Left lung (tissue), 10 donors: ENCODE results near the gene GLYR1. TPM values are rescaled to one million over a fixed set of nuclear protein-coding genes. Genes with fewer than 3 reads are reported as not detected.

Source experiments
- ATAC-seq: fragments of 200-7000 bp; cut with Tn5 transposase; one replicate; pipeline ENCODE4 v1.9.1; 2020; ENCODE audit warnings: moderate library complexity
- DNase-seq, 4 donors: peaks; one replicate each; pipeline ENCODE4 v3.0.0-alpha.2; 2013 to 2020
- H3K27ac ChIP-seq, 2 donors: fragments of 200-600 bp; sonication (generic) in 1 of 2; one replicate each; pipeline versions ENCODE4 v1.5.0 to v1.8.0; 2020 to 2021
- H3K27me3 ChIP-seq, 2 donors: fragments of 200-600 bp; sonication (generic) in 1 of 2; one replicate each; pipeline versions ENCODE4 v1.5.0 to v1.8.0; 2020 to 2021
- H3K36me3 ChIP-seq, 2 donors: fragments of 200-600 bp; sonication (generic) in 1 of 2; one replicate each; pipeline versions ENCODE4 v1.5.0 to v1.8.0; 2020 to 2021
- H3K4me1 ChIP-seq, 2 donors: fragments of 200-600 bp; one replicate each; pipeline ENCODE4 v1.8.0; 2021
- H3K4me3 ChIP-seq, 2 donors: fragments of 200-600 bp; sonication (generic) in 1 of 2; one replicate each; pipeline versions ENCODE4 v1.5.0 to v1.8.0; 2020 to 2021; ENCODE audit warnings: mild to moderate bottlenecking in 1 of 2
- H3K9me3 ChIP-seq, 2 donors: fragments of 200-600 bp; sonication (generic) in 1 of 2; one replicate each; pipeline versions ENCODE4 v1.5.0 to v1.8.0; 2020 to 2021
- intact Hi-C, 2 donors: fragments of 100-400 bp; cut with DNase I; formaldehyde crosslinking; loops; one replicate each; pipeline versions ENCODE4 v1.11.2 to v1.14.2; 2022
- polyA plus RNA-seq, 6 donors: library from polyadenylated mRNA; unstranded; fragments of 120-200 nt; gene quantifications; one replicate each; pipeline ENCODE4 v1.2.1, GENCODE V29; 2013; ENCODE audit not compliant: insufficient read length in 6 of 6
- total RNA-seq, 2 donors: library from RNA; stranded (reverse); fragmentation: NEBNext Ultra II Directional; extraction: Animal tissue kit (Norgen Biotek cat#: 25700); gene quantifications; one replicate each; pipeline ENCODE4 v1.2.1, GENCODE V29; 2021
- TF ChIP-seq, protein P1 (sequence below), 2 donors: fragments of 200-600 bp; sonication (generic) in 1 of 2; IDR thresholded peaks; one replicate each; pipeline versions ENCODE4 v1.5.0 to v1.8.0; 2021; ENCODE audit warnings: antibody characterized with exemption in 2 of 2
- donor health status: DM: no; HTN: yes; CAD: no.
- donor health status: DM: no; HTN: no; CAD: no.

Gene GLYR1
- total and polyA plus RNA-seq, 8 donors: 65.2 to 128 (median 113) TPM

- intact Hi-C loops: no loop called here
- TF ChIP-seq, protein P1, sequence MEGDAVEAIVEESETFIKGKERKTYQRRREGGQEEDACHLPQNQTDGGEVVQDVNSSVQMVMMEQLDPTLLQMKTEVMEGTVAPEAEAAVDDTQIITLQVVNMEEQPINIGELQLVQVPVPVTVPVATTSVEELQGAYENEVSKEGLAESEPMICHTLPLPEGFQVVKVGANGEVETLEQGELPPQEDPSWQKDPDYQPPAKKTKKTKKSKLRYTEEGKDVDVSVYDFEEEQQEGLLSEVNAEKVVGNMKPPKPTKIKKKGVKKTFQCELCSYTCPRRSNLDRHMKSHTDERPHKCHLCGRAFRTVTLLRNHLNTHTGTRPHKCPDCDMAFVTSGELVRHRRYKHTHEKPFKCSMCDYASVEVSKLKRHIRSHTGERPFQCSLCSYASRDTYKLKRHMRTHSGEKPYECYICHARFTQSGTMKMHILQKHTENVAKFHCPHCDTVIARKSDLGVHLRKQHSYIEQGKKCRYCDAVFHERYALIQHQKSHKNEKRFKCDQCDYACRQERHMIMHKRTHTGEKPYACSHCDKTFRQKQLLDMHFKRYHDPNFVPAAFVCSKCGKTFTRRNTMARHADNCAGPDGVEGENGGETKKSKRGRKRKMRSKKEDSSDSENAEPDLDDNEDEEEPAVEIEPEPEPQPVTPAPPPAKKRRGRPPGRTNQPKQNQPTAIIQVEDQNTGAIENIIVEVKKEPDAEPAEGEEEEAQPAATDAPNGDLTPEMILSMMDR (IDR thresholded peaks at IDR 0.05): no peak
- Histone ChIP-seq H3K4me3 (no peak overlapping the region), H3K9me3 (no peaks in the 10 kb centered on the region), H3K36me3 (peaks cover 0 to 99% of the 10 kb centered on the region in 2 donors), H3K27me3 (no peaks in the 10 kb centered on the region), H3K4me1 (no peaks in the 10 kb centered on the region), H3K27ac (no peak overlapping the region)
- DNase-seq (no peak), ATAC-seq (no peak)
Measured at GRCh38 chr16:4837733-4838501, 9.2 kb downstream of the GLYR1 start.

DNA sequence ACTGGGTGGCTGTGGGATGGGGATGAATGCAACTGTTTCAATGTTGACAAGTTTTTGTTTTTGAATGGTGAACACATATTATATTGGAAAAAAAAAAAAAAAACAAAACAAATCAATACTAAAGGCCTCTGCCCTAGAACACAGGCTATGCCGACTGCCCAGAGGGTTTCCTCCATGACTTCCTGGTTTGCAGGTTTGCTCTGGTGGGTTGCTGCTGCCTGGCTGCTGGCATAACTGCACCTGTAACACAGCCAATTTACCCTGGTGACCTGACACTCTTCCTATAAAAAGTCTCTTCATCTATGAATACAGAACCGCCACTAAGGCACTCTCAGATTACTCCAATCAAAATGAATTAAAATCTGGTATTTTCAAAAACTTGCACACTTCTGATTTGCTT, 10.4 kb downstream of the GLYR1 start:
- H3K27ac ChIP-seq: no peak overlapping the region
- H3K27me3 ChIP-seq: no peaks in the 10 kb centered on the region
- H3K9me3 ChIP-seq: no peaks in the 10 kb centered on the region
- ATAC-seq (no peak), DNase-seq (no peak)
- intact Hi-C loops: no loop called here
- no peaks in the 10 kb centered on the region for H3K4me1 ChIP-seq
- TF ChIP-seq, protein P1 (IDR thresholded peaks at IDR 0.05): no peak
- H3K4me3 ChIP-seq: no peak overlapping the region
- peaks cover 4 to 99% of the 10 kb centered on the region in 2 donors for H3K36me3 ChIP-seq

DNA sequence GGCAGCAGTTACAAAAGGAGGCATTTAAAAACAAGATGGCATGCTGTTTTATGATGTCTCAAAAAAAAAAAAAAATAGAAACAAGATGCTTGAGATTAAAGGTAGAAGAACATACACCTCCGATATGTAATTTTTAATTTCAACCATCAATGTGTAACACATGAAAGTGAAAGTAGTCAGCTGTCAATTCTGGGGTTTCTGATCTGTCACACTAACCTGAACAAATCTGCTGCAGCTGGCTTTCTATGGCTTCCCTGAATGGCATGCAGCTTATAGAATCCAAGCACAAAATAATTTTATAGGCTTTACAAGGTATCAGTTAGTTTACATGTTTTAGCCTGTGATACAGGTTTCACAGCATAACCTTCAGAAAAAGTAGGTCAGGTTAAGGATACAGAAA, 13.5 kb downstream of the GLYR1 start:
- ATAC-seq: no peak
- TF ChIP-seq, protein P1 (IDR thresholded peaks at IDR 0.05): no peak

GRCh38 chr16:4832698-4833343, 14.3 kb downstream of the GLYR1 start:
- TF ChIP-seq, protein P1 (IDR thresholded peaks at IDR 0.05): no peak
- Histone ChIP-seq H3K4me3 (no peak overlapping the region), H3K36me3 (peaks cover 7 to 99% of the 10 kb centered on the region in 2 donors)

More for the DNA sequence above, 13.5 kb downstream of the GLYR1 start:
- Histone ChIP-seq H3K36me3 (peaks cover 7 to 99% of the 10 kb centered on the region in 2 donors), H3K4me3 (no peak overlapping the region), H3K27ac (no peak overlapping the region), H3K4me1 (no peaks in the 10 kb centered on the region), H3K27me3 (no peaks in the 10 kb centered on the region), H3K9me3 (no peaks in the 10 kb centered on the region)
- intact Hi-C loops: no loop called here
- DNase-seq: no peak

DNA sequence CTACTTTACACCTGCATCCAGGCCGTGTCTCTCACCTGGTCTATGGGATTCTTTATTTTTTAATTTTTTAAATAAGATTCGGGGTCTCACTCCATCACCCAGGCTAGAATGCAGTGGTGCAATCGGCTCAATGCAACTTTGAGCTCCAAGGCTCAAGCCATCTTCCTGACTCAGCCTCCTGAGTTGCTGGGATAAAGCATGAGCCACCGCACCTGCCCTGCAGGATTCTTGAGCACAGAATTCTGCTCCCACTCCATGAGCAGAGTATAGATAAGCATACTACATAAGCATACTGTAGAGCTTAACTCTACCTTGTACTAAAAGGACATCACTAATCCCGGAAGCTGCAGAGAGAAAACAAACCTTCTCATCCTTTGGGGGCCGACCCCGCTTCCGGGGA, 15.5 kb downstream of the GLYR1 start:
- TF ChIP-seq, protein P1 (IDR thresholded peaks at IDR 0.05): no peak

More at GRCh38 chr16:4832698-4833343, 14.3 kb downstream of the GLYR1 start:
- DNase-seq (no peak), ATAC-seq (no peak)
- intact Hi-C loops: no loop called here
- Histone ChIP-seq H3K27ac (no peak overlapping the region), H3K27me3 (no peaks in the 10 kb centered on the region), H3K9me3 (no peaks in the 10 kb centered on the region), H3K4me1 (no peaks in the 10 kb centered on the region)

More for the DNA sequence above, 15.5 kb downstream of the GLYR1 start:
- no peak for ATAC-seq
- H3K9me3 ChIP-seq: no peaks in the 10 kb centered on the region
- H3K4me3 ChIP-seq: no peak overlapping the region
- H3K36me3 ChIP-seq: peaks cover 7 to 99% of the 10 kb centered on the region in 2 donors
- intact Hi-C loops: no loop called here
- H3K4me1 ChIP-seq: no peaks in the 10 kb centered on the region
- no peaks in the 10 kb centered on the region for H3K27me3 ChIP-seq
- DNase-seq: no peak
- H3K27ac ChIP-seq: no peak overlapping the region
